ENCODE measurements around the gene GPR55.

DNA sequence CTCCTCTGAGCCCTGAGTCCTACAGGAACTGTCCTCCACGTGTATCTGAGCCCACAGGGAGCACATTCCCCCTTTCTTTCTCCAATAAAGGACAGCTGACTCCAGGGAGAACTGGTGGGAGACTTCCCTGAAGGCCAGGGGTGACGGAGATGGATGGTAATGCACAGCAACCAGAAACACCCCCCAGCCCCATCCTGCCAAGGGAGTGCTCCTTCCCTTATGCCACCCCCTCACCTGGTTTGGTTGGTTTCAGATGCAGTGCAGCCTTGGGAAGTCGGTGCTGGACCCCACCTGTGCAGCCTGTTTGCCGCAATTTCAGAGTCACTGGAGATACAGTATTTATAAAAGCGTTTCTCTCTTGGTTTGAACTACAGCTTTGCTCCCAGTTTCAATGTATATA, 24.0 kb downstream of the GPR55 start:
- TF ChIP-seq CTCF (conservative IDR thresholded peaks at IDR 0.05; ENCODE audit: low read depth, low read length) (no peak), EZH2 (IDR thresholded peaks at IDR 0.05; ENCODE audit: borderline replicate concordance, low read depth, low read length, poor library complexity, severe bottlenecking) (no peak)

All from A673 (cell line).